ENCODE results near the gene HEBP1.
A peak's percentile ranks its signal among the peaks of the same experiment; 100 is the strongest.

HEBP1 gene

DNA sequence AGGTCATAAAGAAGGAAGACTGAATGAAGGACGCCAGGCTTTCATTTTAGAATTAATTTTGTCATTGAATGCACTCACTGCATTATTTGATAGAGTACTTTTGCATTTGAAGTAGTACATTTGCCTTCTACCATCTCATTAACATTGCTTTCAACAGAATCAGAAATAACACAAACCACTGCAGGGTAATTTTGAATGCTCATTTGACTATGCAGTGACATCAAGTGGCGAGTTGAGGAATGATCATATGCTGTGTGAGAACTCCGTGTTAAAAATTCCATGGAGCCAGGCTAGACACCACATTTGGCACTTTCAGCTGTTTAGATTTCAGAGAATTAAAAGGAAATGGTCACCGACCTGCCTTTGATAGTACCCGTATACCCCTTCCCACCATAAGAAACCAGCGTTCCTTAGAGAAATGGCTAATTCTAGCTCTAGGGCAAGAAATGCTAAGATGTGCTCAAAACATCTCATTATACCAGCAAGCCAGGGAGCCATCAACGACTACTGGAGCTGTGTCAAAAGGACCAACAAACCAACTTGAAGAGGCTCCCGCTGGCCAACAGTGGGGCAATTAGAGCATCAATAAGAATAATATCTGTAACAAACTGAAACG is 16.5 kb downstream of the HEBP1 start:
- no peaks in the 10 kb centered on the region for H3K4me1 ChIP-seq (ENCODE audit: low read depth, poor library complexity, severe bottlenecking)
- no peaks in the 10 kb centered on the region for H4K20me1 ChIP-seq (ENCODE audit: insufficient read depth)
- no peak overlapping the region for H3K9ac ChIP-seq
- no peak overlapping the region for H2AFZ ChIP-seq (ENCODE audit: low read depth)
- no peaks in the 10 kb centered on the region for H3K27me3 ChIP-seq (ENCODE audit: insufficient read depth, low read depth)
- no peak overlapping the region for H3K27ac ChIP-seq
- H3K4me2 ChIP-seq: no peak overlapping the region
- TF ChIP-seq, protein P1, sequence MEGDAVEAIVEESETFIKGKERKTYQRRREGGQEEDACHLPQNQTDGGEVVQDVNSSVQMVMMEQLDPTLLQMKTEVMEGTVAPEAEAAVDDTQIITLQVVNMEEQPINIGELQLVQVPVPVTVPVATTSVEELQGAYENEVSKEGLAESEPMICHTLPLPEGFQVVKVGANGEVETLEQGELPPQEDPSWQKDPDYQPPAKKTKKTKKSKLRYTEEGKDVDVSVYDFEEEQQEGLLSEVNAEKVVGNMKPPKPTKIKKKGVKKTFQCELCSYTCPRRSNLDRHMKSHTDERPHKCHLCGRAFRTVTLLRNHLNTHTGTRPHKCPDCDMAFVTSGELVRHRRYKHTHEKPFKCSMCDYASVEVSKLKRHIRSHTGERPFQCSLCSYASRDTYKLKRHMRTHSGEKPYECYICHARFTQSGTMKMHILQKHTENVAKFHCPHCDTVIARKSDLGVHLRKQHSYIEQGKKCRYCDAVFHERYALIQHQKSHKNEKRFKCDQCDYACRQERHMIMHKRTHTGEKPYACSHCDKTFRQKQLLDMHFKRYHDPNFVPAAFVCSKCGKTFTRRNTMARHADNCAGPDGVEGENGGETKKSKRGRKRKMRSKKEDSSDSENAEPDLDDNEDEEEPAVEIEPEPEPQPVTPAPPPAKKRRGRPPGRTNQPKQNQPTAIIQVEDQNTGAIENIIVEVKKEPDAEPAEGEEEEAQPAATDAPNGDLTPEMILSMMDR (conservative IDR thresholded peaks at IDR 0.05; ENCODE audit: low read depth, low read length): 0 out of 2 replicates have a peak, but pooled peaks have one; percentile 11
- H3K79me2 ChIP-seq (ENCODE audit: insufficient read depth, low read depth): no peaks in the 10 kb centered on the region
- H3K36me3 ChIP-seq (ENCODE audit: insufficient read depth): no peaks in the 10 kb centered on the region
- H3K4me3 ChIP-seq (IDR thresholded peaks at IDR 0.05; ENCODE audit: insufficient read depth, low read depth, low read length): no peak overlapping the region

DNA sequence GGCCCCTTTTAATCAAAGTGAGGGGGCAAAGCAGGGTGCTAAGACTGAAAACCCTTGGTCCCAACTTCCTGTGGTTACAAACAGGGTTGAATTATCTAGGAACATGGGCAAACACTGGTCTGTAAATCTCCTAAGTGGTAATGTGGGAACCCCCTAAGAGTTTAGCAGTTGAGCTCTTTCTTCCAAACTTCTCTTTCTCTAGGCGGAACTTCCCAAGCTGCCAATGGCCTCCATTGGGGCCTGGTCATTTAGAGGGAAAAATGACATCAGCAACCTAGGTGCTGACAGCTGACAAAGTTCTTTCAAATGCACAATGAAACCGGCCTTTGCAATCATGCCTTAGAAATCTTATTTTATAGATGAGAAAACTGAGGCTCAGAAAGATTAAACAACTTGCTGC is 17.7 kb downstream of the HEBP1 start:
- TF ChIP-seq, protein P1 (conservative IDR thresholded peaks at IDR 0.05; ENCODE audit: low read depth, low read length): no peak
- Histone ChIP-seq H3K4me3 (IDR thresholded peaks at IDR 0.05; ENCODE audit: insufficient read depth, low read depth, low read length) (no peak overlapping the region), H3K27ac (no peak overlapping the region), H3K4me2 (no peak overlapping the region), H4K20me1 (ENCODE audit: insufficient read depth) (no peaks in the 10 kb centered on the region), H3K36me3 (ENCODE audit: insufficient read depth) (no peaks in the 10 kb centered on the region), H2AFZ (ENCODE audit: low read depth) (no peak overlapping the region), H3K4me1 (ENCODE audit: low read depth, poor library complexity, severe bottlenecking) (no peaks in the 10 kb centered on the region), H3K27me3 (ENCODE audit: insufficient read depth, low read depth) (no peaks in the 10 kb centered on the region), H3K9ac (no peak overlapping the region), H3K79me2 (ENCODE audit: insufficient read depth, low read depth) (no peaks in the 10 kb centered on the region)

DNA sequence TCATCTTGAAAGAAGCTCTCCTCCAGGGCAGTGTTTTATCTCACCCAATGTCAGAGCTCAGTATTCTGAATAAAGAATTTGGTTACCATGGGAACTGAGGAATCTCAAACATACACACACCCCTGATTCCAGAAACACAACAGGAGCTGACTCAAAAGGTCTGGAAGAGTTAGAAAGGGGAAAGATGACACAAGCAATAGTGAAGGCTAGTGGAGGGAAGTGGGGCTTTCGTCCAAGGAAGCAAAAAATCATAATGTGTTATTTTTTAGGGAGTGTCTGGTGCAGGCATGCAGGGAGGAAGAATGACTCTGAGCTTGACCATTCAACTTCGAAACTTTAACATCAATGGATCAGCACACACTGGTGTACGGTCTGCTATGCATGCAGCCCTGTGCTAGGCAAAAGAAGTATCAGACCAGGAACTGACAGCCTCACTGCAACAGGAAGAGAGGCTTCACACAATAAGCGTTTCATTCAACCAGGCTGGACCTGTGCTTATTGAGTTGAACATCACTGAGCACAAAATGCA is 20.3 kb downstream of the HEBP1 start:
- Histone ChIP-seq H2AFZ (ENCODE audit: low read depth) (no peak overlapping the region), H3K4me3 (IDR thresholded peaks at IDR 0.05; ENCODE audit: insufficient read depth, low read depth, low read length) (no peak overlapping the region), H3K27ac (no peak overlapping the region), H4K20me1 (ENCODE audit: insufficient read depth) (no peaks in the 10 kb centered on the region), H3K27me3 (ENCODE audit: insufficient read depth, low read depth) (no peaks in the 10 kb centered on the region), H3K79me2 (ENCODE audit: insufficient read depth, low read depth) (no peaks in the 10 kb centered on the region), H3K4me2 (no peak overlapping the region), H3K36me3 (ENCODE audit: insufficient read depth) (no peaks in the 10 kb centered on the region), H3K4me1 (ENCODE audit: low read depth, poor library complexity, severe bottlenecking) (no peaks in the 10 kb centered on the region), H3K9ac (no peak overlapping the region)
- TF ChIP-seq, protein P1 (conservative IDR thresholded peaks at IDR 0.05; ENCODE audit: low read depth, low read length): no peak

DNA sequence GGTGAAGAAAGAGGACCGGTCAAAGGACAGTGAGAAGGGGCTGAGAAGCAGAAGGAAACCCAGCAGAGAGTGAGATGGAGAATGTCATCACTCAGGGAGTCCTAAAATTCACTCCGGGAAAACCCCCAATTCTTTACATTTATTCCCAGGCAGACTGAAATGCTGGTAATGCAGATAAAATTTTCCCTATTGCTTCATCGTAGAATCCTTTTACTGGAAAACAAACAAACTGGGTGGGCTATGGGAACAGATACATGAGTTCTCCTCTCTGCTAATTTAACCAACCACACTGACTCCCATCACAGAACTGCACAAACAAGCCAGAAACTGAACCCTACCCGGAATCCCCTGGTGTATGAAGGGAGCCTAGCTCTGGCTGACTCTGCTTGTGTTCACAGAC is 20.9 kb downstream of the HEBP1 start:
- H3K27me3 ChIP-seq (ENCODE audit: insufficient read depth, low read depth): no peaks in the 10 kb centered on the region
- H3K9ac ChIP-seq: no peak overlapping the region
- TF ChIP-seq, protein P1 (conservative IDR thresholded peaks at IDR 0.05; ENCODE audit: low read depth, low read length): no peak
- H3K36me3 ChIP-seq (ENCODE audit: insufficient read depth): no peaks in the 10 kb centered on the region
- no peak overlapping the region for H2AFZ ChIP-seq (ENCODE audit: low read depth)
- H4K20me1 ChIP-seq (ENCODE audit: insufficient read depth): no peaks in the 10 kb centered on the region
- H3K79me2 ChIP-seq (ENCODE audit: insufficient read depth, low read depth): no peaks in the 10 kb centered on the region
- H3K4me3 ChIP-seq (IDR thresholded peaks at IDR 0.05; ENCODE audit: insufficient read depth, low read depth, low read length): no peak overlapping the region
- no peaks in the 10 kb centered on the region for H3K4me1 ChIP-seq (ENCODE audit: low read depth, poor library complexity, severe bottlenecking)
- no peak overlapping the region for H3K4me2 ChIP-seq
- H3K27ac ChIP-seq: no peak overlapping the region
